Measurements from ENCODE around the gene SEZ6L. TPM values are rescaled to one million over a fixed set of nuclear protein-coding genes. Genes with fewer than 3 reads are reported as not detected.

Gene SEZ6L
- total RNA-seq, 1 experiment from 2014 or later: not detected

- TF ChIP-seq MAX (IDR thresholded peaks at IDR 0.05) (no peak), EGR1 (IDR thresholded peaks at IDR 0.05; ENCODE audit: low read depth) (no peak), ZNF274 (IDR thresholded peaks at IDR 0.05; ENCODE audit: low read depth, low read length) (no peak)
Observed at GRCh38 chr22:26161746-26162145, 7.5 kb upstream of the SEZ6L start (continued).

DNA sequence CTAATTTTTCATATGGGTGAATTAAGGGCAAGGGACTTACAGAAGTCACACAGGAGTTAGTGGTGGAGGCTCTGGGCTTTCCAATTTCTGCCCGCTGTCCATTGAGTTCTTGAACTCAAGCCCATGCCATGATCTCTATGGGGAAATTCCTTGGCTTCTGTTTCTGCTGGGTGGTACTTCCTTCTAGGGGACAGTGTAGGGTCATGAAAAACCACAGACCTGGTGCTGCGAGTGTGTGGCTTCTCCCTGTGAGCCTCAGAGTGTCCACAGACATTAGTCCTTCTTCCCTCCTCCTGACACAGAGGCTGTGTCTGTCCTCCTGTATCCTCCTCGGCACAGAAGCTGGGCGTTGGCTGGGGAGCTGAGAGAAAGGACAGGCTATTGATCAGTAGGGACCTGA is 6.3 kb upstream of the SEZ6L start:
- Histone ChIP-seq H4K20me1 (ENCODE audit: insufficient read depth) (no peaks in the 10 kb centered on the region), H3K9me3 (ENCODE audit: control insufficient read depth in 1 of 2, insufficient read depth in 1 of 2, low read depth in 1 of 2, low read length in 2 of 2) (no peaks in the 10 kb centered on the region), H2AFZ (ENCODE audit: low read depth, low read length, poor library complexity, severe bottlenecking) (no peak overlapping the region), H3K79me2 (ENCODE audit: insufficient read depth, low read length) (no peaks in the 10 kb centered on the region), H3K9me2 (ENCODE audit: insufficient read depth) (no peaks in the 10 kb centered on the region), H3K36me3 (ENCODE audit: control insufficient read depth in 1 of 2, insufficient read depth in 2 of 2, low read length in 2 of 2) (no peaks in the 10 kb centered on the region), H3K27ac (ENCODE audit: low read depth, low read length) (no peak overlapping the region), H3K9ac (ENCODE audit: low read length) (no peak overlapping the region), H3K4me2 (ENCODE audit: low read length) (no peak overlapping the region), H3K4me3 (replicated peaks in 1 of 2; ENCODE audit: low read depth in 1 of 2, low read length in 2 of 2) (no peak overlapping the region), H3K27me3 (ENCODE audit: insufficient read depth, low read length) (peaks cover 60% of the 10 kb centered on the region), H3K4me1 (ENCODE audit: control insufficient read depth in 1 of 2, insufficient read depth in 2 of 2, low read length in 2 of 2) (no peaks in the 10 kb centered on the region)
- no TSS peak for BruUV-seq (replicated peaks)
- TF ChIP-seq, protein P1, sequence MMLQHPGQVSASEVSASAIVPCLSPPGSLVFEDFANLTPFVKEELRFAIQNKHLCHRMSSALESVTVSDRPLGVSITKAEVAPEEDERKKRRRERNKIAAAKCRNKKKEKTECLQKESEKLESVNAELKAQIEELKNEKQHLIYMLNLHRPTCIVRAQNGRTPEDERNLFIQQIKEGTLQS (IDR thresholded peaks at IDR 0.05): no peak
- TF ChIP-seq YY1 (IDR thresholded peaks at IDR 0.05; ENCODE audit: extremely low read depth, insufficient replicate concordance, low read depth, low read length): no peak
- no peak for TF ChIP-seq FOSL1 (IDR thresholded peaks at IDR 0.05; ENCODE audit: low read depth)
- no peak for TF ChIP-seq SIN3A (IDR thresholded peaks at IDR 0.05; ENCODE audit: low read depth)
- no peak for TF ChIP-seq CBX3 (IDR thresholded peaks at IDR 0.05; ENCODE audit: low read depth)
- TF ChIP-seq CEBPB (IDR thresholded peaks at IDR 0.05; ENCODE audit: low read depth): no peak
- no peak for TF ChIP-seq ELF1 (IDR thresholded peaks at IDR 0.05; ENCODE audit: borderline replicate concordance, low read depth)
- TF ChIP-seq EZH2 (IDR thresholded peaks at IDR 0.05): no peak
- no peak for TF ChIP-seq ZNF274 (IDR thresholded peaks at IDR 0.05; ENCODE audit: low read depth, low read length)
- TF ChIP-seq, protein P2, sequence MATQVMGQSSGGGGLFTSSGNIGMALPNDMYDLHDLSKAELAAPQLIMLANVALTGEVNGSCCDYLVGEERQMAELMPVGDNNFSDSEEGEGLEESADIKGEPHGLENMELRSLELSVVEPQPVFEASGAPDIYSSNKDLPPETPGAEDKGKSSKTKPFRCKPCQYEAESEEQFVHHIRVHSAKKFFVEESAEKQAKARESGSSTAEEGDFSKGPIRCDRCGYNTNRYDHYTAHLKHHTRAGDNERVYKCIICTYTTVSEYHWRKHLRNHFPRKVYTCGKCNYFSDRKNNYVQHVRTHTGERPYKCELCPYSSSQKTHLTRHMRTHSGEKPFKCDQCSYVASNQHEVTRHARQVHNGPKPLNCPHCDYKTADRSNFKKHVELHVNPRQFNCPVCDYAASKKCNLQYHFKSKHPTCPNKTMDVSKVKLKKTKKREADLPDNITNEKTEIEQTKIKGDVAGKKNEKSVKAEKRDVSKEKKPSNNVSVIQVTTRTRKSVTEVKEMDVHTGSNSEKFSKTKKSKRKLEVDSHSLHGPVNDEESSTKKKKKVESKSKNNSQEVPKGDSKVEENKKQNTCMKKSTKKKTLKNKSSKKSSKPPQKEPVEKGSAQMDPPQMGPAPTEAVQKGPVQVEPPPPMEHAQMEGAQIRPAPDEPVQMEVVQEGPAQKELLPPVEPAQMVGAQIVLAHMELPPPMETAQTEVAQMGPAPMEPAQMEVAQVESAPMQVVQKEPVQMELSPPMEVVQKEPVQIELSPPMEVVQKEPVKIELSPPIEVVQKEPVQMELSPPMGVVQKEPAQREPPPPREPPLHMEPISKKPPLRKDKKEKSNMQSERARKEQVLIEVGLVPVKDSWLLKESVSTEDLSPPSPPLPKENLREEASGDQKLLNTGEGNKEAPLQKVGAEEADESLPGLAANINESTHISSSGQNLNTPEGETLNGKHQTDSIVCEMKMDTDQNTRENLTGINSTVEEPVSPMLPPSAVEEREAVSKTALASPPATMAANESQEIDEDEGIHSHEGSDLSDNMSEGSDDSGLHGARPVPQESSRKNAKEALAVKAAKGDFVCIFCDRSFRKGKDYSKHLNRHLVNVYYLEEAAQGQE (IDR thresholded peaks at IDR 0.05; ENCODE audit: low read depth): no peak
- no peak for TF ChIP-seq MAX (IDR thresholded peaks at IDR 0.05)
- TF ChIP-seq, protein P3, sequence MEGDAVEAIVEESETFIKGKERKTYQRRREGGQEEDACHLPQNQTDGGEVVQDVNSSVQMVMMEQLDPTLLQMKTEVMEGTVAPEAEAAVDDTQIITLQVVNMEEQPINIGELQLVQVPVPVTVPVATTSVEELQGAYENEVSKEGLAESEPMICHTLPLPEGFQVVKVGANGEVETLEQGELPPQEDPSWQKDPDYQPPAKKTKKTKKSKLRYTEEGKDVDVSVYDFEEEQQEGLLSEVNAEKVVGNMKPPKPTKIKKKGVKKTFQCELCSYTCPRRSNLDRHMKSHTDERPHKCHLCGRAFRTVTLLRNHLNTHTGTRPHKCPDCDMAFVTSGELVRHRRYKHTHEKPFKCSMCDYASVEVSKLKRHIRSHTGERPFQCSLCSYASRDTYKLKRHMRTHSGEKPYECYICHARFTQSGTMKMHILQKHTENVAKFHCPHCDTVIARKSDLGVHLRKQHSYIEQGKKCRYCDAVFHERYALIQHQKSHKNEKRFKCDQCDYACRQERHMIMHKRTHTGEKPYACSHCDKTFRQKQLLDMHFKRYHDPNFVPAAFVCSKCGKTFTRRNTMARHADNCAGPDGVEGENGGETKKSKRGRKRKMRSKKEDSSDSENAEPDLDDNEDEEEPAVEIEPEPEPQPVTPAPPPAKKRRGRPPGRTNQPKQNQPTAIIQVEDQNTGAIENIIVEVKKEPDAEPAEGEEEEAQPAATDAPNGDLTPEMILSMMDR (IDR thresholded peaks at IDR 0.05 in 2 of 3, conservative IDR thresholded peaks at IDR 0.05 in 1 of 3; ENCODE audit: borderline replicate concordance in 1 of 3, insufficient read depth in 1 of 3, low read depth in 2 of 3, low read length in 2 of 3): no peak
- no peak for TF ChIP-seq JUND (IDR thresholded peaks at IDR 0.05)
- no peak for TF ChIP-seq POLR2AphosphoS5 (IDR thresholded peaks at IDR 0.05; ENCODE audit: low read depth, low read length)
- no peak for TF ChIP-seq TCF7L2 (IDR thresholded peaks at IDR 0.05; ENCODE audit: borderline replicate concordance, extremely low read depth, insufficient read depth, insufficient read length)
- TF ChIP-seq POLR2A (IDR thresholded peaks at IDR 0.05; ENCODE audit: borderline replicate concordance, extremely low read depth, insufficient read depth, insufficient read length): no peak
- ChIA-PET CTCF (no interaction called here), POLR2A (no interaction called here), RAD21 (ENCODE audit: low non-redundant PET in 1 of 2, low total read pairs in 2 of 2, uncharacterized antibody in 2 of 2, unreplicated experiment in 2 of 2) (no interaction called here)
- ATAC-seq: no peak
- no peak for DNase-seq (ENCODE audit: low read depth, low spot score)
- intact Hi-C loops (cut with micrococcal nuclease): no loop called here

Data from HCT116 (cell line).